A549 (cell line): ENCODE data around the gene MINDY2.

ENCODE experiments used
- EP300 ChIP-seq, 2 experiments: fragments of >200 bp; sonication (Bioruptor Twin); formaldehyde crosslinking; IDR thresholded peaks; 2 replicates in 1 of 2; 3 replicates in 1 of 2; pipeline ENCODE4 v1.6.1; 2016 to 2017
- NPAS2 ChIP-seq: fragments of 250-450 bp; sonication (Bioruptor Pico); IDR thresholded peaks from 2 replicates; pipeline ENCODE4 v1.8.0; 2022; ENCODE audit warnings: mild to moderate bottlenecking, moderate library complexity, borderline replicate concordance
- RFX5 ChIP-seq: fragments of 450-650 bp; IDR thresholded peaks from 2 replicates; pipeline ENCODE4 v1.7.1; 2014; ENCODE audit warnings: antibody characterized with exemption, mild to moderate bottlenecking, moderate library complexity
- RNF2 ChIP-seq: fragments of 200-600 bp; sonication (generic); IDR thresholded peaks from 2 replicates; pipeline ENCODE4 v1.6.1; 2016; ENCODE audit warnings: low read depth, mild to moderate bottlenecking, antibody characterized with exemption, moderate library complexity, borderline replicate concordance
- TP53 ChIP-seq: fragments of 250-450 bp; sonication (Bioruptor Pico); IDR thresholded peaks from 2 replicates; pipeline ENCODE4 v1.5.0; 2021; ENCODE audit warnings: mild to moderate bottlenecking, moderate library complexity
- ZNF302 ChIP-seq: fragments of 250-450 bp; sonication (Bioruptor Pico); IDR thresholded peaks from 2 replicates; pipeline ENCODE4 v1.9.0; 2021; ENCODE audit warnings: inconsistent platforms, mild to moderate bottlenecking, moderate library complexity
- TF ChIP-seq, protein P1 (sequence below): fragments of >200 bp; sonication (Bioruptor Twin); formaldehyde crosslinking; IDR thresholded peaks from 3 replicates; pipeline ENCODE4 v1.5.1; 2016

DNA sequence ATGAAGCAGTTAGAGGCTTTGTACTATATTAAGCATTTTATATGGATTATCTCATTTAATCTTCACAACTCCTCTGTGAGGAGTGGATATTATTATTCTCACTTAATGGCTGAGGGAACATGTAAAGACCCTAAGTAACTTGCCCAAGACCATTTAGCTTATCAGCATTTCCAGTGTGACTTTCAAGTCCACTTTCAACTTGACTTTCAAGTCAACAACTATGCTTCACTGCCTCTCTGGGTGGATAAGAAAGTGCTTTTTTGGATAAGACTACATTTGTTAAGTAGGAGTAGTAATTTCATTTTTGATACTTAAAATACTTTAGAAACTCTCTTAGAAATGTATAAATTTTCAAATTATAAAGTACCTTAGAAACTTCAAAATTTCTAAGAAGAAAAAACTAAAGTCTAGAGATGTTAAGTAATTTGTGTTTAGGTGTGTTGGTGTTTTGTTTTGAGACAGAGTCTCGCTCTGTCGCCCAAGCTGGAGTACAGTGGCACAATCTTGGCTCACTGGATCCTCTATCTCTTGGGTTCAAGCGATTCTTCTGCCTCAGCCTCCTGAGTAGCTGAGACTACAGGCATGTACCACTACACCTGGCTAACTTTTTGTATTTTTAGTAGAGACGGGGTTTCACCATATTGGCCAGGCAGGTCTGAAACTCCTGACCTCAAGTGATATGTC lies 71.8 kb downstream of the MINDY2 start:
- TF ChIP-seq TP53 (CRISPR knock-in tag) (no peak), RFX5 (no peak), RNF2 (no peak), NPAS2 (CRISPR knock-in tag) (no peak), ZNF302 (CRISPR knock-in tag) (no peak), EP300 (IDR thresholded peaks at IDR 0.05) (no peak)
- TF ChIP-seq, protein P1, sequence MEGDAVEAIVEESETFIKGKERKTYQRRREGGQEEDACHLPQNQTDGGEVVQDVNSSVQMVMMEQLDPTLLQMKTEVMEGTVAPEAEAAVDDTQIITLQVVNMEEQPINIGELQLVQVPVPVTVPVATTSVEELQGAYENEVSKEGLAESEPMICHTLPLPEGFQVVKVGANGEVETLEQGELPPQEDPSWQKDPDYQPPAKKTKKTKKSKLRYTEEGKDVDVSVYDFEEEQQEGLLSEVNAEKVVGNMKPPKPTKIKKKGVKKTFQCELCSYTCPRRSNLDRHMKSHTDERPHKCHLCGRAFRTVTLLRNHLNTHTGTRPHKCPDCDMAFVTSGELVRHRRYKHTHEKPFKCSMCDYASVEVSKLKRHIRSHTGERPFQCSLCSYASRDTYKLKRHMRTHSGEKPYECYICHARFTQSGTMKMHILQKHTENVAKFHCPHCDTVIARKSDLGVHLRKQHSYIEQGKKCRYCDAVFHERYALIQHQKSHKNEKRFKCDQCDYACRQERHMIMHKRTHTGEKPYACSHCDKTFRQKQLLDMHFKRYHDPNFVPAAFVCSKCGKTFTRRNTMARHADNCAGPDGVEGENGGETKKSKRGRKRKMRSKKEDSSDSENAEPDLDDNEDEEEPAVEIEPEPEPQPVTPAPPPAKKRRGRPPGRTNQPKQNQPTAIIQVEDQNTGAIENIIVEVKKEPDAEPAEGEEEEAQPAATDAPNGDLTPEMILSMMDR: no peak
